Smooth muscle cell (in vitro differentiated cells): ENCODE data around the gene GSTA1. TPM values are rescaled to one million over a fixed set of nuclear protein-coding genes. Genes with fewer than 3 reads are reported as not detected.
"Not testable (repeated sequence)": the region's sequence is repeated elsewhere in the genome, so short reads cannot be mapped to it uniquely, and the experiment has no call there.

Experiments used
- DNase-seq: peaks from one replicate; lab custom pipeline; 2025; ENCODE audit not compliant: unreplicated experiment; lab: John Stamatoyannopoulos, UW
- H2AFZ ChIP-seq: fragments of 200-600 bp; sonication (generic); 2 replicates; pipeline ENCODE4 v1.6.0; 2016; ENCODE audit warnings: antibody characterized with exemption, low read depth, mild to moderate bottlenecking
- H3F3A ChIP-seq: fragments of 200-600 bp; sonication (generic); 2 replicates; pipeline ENCODE4 v1.6.0; 2017; ENCODE audit warnings: antibody characterized with exemption, low read depth
- H3K27ac ChIP-seq: fragments of 200-600 bp; sonication (generic); 2 replicates; pipeline ENCODE4 v1.5.1; 2016; ENCODE audit warnings: low read depth, mild to moderate bottlenecking
- H3K27me3 ChIP-seq: fragments of 200-600 bp; sonication (generic); 2 replicates; pipeline ENCODE4 v1.6.1; 2016; ENCODE audit warnings: low read depth, mild to moderate bottlenecking
- H3K36me3 ChIP-seq: fragments of 200-600 bp; sonication (generic); 2 replicates; pipeline ENCODE4 v1.5.1; 2016; ENCODE audit warnings: low read depth
- H3K4me1 ChIP-seq: fragments of 200-600 bp; sonication (generic); 2 replicates; pipeline ENCODE4 v1.5.1; 2016; ENCODE audit warnings: low read depth
- H3K4me2 ChIP-seq: fragments of 200-600 bp; sonication (generic); 2 replicates; pipeline ENCODE4 v1.6.0; 2016; ENCODE audit warnings: mild to moderate bottlenecking
- H3K4me3 ChIP-seq: fragments of 200-600 bp; sonication (generic); 2 replicates; pipeline ENCODE4 v1.5.1; 2016; ENCODE audit warnings: mild to moderate bottlenecking
- H3K79me2 ChIP-seq: fragments of 200-600 bp; sonication (generic); 2 replicates; pipeline ENCODE4 v1.6.0; 2016; ENCODE audit warnings: low read depth, mild to moderate bottlenecking
- H3K9ac ChIP-seq: fragments of 200-600 bp; sonication (generic); 2 replicates; pipeline ENCODE4 v1.6.0; 2016; ENCODE audit warnings: low read depth
- H3K9me3 ChIP-seq: fragments of 200-600 bp; sonication (generic); replicated peaks from 2 replicates; pipeline ENCODE4 v1.5.1; 2016; ENCODE audit warnings: low read depth
- H4K20me1 ChIP-seq: fragments of 200-600 bp; sonication (generic); 2 replicates; pipeline ENCODE4 v1.6.0; 2016; ENCODE audit warnings: low read depth
- CTCF ChIP-seq: fragments of 200-600 bp; sonication (generic); IDR thresholded peaks from 2 replicates; pipeline ENCODE4 v1.5.1; 2017; ENCODE audit warnings: borderline replicate concordance, mild to moderate bottlenecking, antibody characterized with exemption; ENCODE audit not compliant: insufficient read depth, poor library complexity, severe bottlenecking
- WGBS: methylation state at CpG from one replicate; pipeline ENCODE4 v1.1.7; 2016; ENCODE audit warnings: low lambda C conversion rate; 5-methylcytosine and 5-hydroxymethylcytosine counted together
- polyA plus RNA-seq: library from polyadenylated mRNA; unstranded; fragments of >200 nt; fragmentation: Nextera tagmentation; extraction: Ambion mirVana; gene quantifications from 2 replicates; pipeline ENCODE4 v1.2.1, GENCODE V29; 2016
- total RNA-seq: library from RNA; depleted of rRNA; stranded (reverse); fragments of >200 nt; gene quantifications from 2 replicates; pipeline ENCODE4 v1.2.3, GENCODE V29; 2014

Gene GSTA1
- total and polyA plus RNA-seq, 2 experiments from 2014 or later = 2.2 to 4.0 TPM

- no peaks in the 10 kb centered on the region for H3K36me3 ChIP-seq
- H3K9ac ChIP-seq = no peak overlapping the region
- H3K4me2 ChIP-seq = no peak overlapping the region
- no peaks in the 10 kb centered on the region for H3K27me3 ChIP-seq
- WGBS = 97% methylated on average over 3 of the region's 3 CpGs
- no peaks in the 10 kb centered on the region for H3K4me1 ChIP-seq
- no peak for DNase-seq
- H3K9me3 ChIP-seq = no peaks in the 10 kb centered on the region
- H2AFZ ChIP-seq = no peak overlapping the region
- H3F3A ChIP-seq = peaks cover 4% of the 10 kb centered on the region
- no peak overlapping the region for H3K27ac ChIP-seq
- no peaks in the 10 kb centered on the region for H4K20me1 ChIP-seq
- H3K79me2 ChIP-seq = no peaks in the 10 kb centered on the region
- no peak for TF ChIP-seq CTCF
- H3K4me3 ChIP-seq = no peak overlapping the region
These were observed 49.2 kb downstream of the GSTA1 start for GRCh38 chr6:52754443-52754842.

GRCh38 chr6:52753137-52753536 is 50.5 kb downstream of the GSTA1 start:
- DNase-seq, H3K4me1 ChIP-seq, H3K9ac ChIP-seq, H2AFZ ChIP-seq, H3F3A ChIP-seq, H4K20me1 ChIP-seq, H3K4me3 ChIP-seq, H3K27ac ChIP-seq, H3K9me3 ChIP-seq, H3K79me2 ChIP-seq, H3K27me3 ChIP-seq, H3K4me2 ChIP-seq, H3K36me3 ChIP-seq: not testable (repeated sequence)
- WGBS = 81% methylated on average over 2 of the region's 2 CpGs

- H3K4me2 ChIP-seq = no peak overlapping the region
- no peak overlapping the region for H3K27ac ChIP-seq
- no peaks in the 10 kb centered on the region for H3K9me3 ChIP-seq
- no peak overlapping the region for H3K4me3 ChIP-seq
- H3K9ac ChIP-seq = no peak overlapping the region
- DNase-seq = no peak
- no peaks in the 10 kb centered on the region for H3F3A ChIP-seq
- no peaks in the 10 kb centered on the region for H4K20me1 ChIP-seq
- no peaks in the 10 kb centered on the region for H3K36me3 ChIP-seq
- no peak overlapping the region for H2AFZ ChIP-seq
- peaks cover 6% of the 10 kb centered on the region for H3K4me1 ChIP-seq
- H3K27me3 ChIP-seq = no peaks in the 10 kb centered on the region
- H3K79me2 ChIP-seq = no peaks in the 10 kb centered on the region
- TF ChIP-seq CTCF = no peak
These were observed 51.3 kb downstream of the GSTA1 start for GRCh38 chr6:52752310-52752709.

GRCh38 chr6:52749556-52750152 is 54.0 kb downstream of the GSTA1 start:
- WGBS = 73% methylated on average over 2 of the region's 2 CpGs
- H3K4me2 ChIP-seq = no peak overlapping the region
- peaks cover 4% of the 10 kb centered on the region for H3F3A ChIP-seq
- no peak for DNase-seq
- H3K9ac ChIP-seq = no peak overlapping the region
- H3K27ac ChIP-seq = no peak overlapping the region
- H3K4me3 ChIP-seq = no peak overlapping the region
- no peaks in the 10 kb centered on the region for H3K36me3 ChIP-seq
- no peaks in the 10 kb centered on the region for H3K9me3 ChIP-seq
- H3K79me2 ChIP-seq = no peaks in the 10 kb centered on the region
- no peaks in the 10 kb centered on the region for H3K27me3 ChIP-seq
- H3K4me1 ChIP-seq = peaks cover 6% of the 10 kb centered on the region
- no peak overlapping the region for H2AFZ ChIP-seq
- no peak for TF ChIP-seq CTCF
- no peaks in the 10 kb centered on the region for H4K20me1 ChIP-seq

GRCh38 chr6:52747301-52747700 is 56.3 kb downstream of the GSTA1 start:
- not testable (repeated sequence) for H4K20me1 ChIP-seq, H2AFZ ChIP-seq, H3K4me1 ChIP-seq, H3K27me3 ChIP-seq, H3K36me3 ChIP-seq, DNase-seq, H3K79me2 ChIP-seq, H3K9me3 ChIP-seq, H3K4me3 ChIP-seq, H3F3A ChIP-seq
- H3K9ac ChIP-seq = peak overlapping the region; percentile 29
- peak overlapping the region; percentile 82 for H3K27ac ChIP-seq
- WGBS = 7% methylated on average over 3 of the region's 3 CpGs
- H3K4me2 ChIP-seq = peak overlapping the region; percentile 47
